ENCODE data around the gene SH3BP1.

DNA sequence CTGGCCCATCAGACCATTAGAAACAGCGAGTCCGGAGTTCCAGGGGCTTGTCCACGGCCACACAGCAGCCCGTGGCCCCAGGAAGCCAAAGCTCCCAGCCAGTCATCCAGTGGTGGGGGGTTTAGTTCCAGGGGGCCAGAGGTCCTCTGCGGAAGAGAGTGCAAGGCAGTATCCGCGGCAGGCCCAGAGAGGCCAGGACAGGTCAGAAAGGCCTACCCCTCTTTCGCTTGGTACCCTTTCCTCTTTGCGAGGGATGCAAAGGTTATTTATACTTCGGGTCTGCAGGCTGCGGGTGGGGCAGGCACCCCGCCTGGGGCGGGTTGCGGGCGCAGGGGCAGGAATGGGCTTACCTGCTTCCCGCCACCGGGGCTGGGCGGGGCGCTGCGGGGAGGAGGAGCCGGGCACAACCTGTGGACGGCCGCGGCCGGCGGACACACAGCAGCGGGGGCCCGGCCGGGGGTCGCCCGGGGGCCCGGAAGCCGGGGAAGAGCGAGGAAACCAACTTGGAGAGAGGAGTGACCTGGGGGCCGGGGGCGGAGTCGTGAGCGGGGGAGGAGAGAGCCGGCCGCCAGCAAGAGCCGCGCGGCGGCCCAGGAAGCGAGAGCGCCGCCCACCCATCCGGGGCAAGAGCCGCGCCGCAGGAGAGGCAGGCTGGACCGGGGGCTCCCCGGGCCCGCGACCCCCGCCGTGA is at the start of gene SH3BP1:
- TF ChIP-seq EZH2 (IDR thresholded peaks at IDR 0.05; ENCODE audit: low read depth) = no peak
- TF ChIP-seq, protein P1, sequence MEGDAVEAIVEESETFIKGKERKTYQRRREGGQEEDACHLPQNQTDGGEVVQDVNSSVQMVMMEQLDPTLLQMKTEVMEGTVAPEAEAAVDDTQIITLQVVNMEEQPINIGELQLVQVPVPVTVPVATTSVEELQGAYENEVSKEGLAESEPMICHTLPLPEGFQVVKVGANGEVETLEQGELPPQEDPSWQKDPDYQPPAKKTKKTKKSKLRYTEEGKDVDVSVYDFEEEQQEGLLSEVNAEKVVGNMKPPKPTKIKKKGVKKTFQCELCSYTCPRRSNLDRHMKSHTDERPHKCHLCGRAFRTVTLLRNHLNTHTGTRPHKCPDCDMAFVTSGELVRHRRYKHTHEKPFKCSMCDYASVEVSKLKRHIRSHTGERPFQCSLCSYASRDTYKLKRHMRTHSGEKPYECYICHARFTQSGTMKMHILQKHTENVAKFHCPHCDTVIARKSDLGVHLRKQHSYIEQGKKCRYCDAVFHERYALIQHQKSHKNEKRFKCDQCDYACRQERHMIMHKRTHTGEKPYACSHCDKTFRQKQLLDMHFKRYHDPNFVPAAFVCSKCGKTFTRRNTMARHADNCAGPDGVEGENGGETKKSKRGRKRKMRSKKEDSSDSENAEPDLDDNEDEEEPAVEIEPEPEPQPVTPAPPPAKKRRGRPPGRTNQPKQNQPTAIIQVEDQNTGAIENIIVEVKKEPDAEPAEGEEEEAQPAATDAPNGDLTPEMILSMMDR (conservative IDR thresholded peaks at IDR 0.05) = no peak

All from PC-9 (cell line).